ENCODE data around the gene AKAP12. TPM values are rescaled to one million over a fixed set of nuclear protein-coding genes. Genes with fewer than 3 reads are reported as not detected.

The AKAP12 gene
- total RNA-seq, 4 donors from 2014 or later = 112 to 468 (median 340) TPM

Small RNAs within 50 kb of the gene (small RNA-seq; reads per million reads assigned to genes)
- gene RF00019 (0.49 reads per million), gene RNU6-1247P (not detected), gene RNU6-300P (not detected), gene RNY4P20 (0.61 reads per million)

Other genes with a start within 250 kb of the AKAP12 start
- 10 to 100 TPM in 3 of 4 donors, 1 to 10 TPM in 1; 7.3 to 17.3 (median 11.0) TPM for gene ZBTB2, start 151.6 kb downstream of the AKAP12 start, total RNA-seq
- gene RMND1, start 212.2 kb downstream of the AKAP12 start, total RNA-seq = 10 to 100 TPM; 25.8 to 32.6 (median 28.8) TPM